GM19240 (cell line): ENCODE results near the gene TOR4A.

Experiments used
- DNase-seq: peaks from one replicate; pipeline ENCODE4 v3.0.0; 2011; ENCODE audit warnings: low spot score; ENCODE audit not compliant: insufficient read length

TOR4A gene

GRCh38 chr9:137270929-137271695 is 6.4 kb upstream of the TOR4A start:
- DNase-seq: no peak

GRCh38 chr9:137271696-137272076 is 5.8 kb upstream of the TOR4A start:
- no peak for DNase-seq

GRCh38 chr9:137272241-137273094 is 5.1 kb upstream of the TOR4A start:
- no peak for DNase-seq

- no peak for DNase-seq
Measured at GRCh38 chr9:137273095-137273490, 4.4 kb upstream of the TOR4A start.

- no peak for DNase-seq
Measured at GRCh38 chr9:137273611-137274320, 3.8 kb upstream of the TOR4A start.

GRCh38 chr9:137275203-137275587 is 2.3 kb upstream of the TOR4A start:
- no peak for DNase-seq

- no peak for DNase-seq
Measured at GRCh38 chr9:137275588-137276472, 1.7 kb upstream of the TOR4A start.

GRCh38 chr9:137276473-137277328 is 825 bp upstream of the TOR4A start:
- DNase-seq: no peak

GRCh38 chr9:137278061-137278701 is 655 bp downstream of the TOR4A start:
- DNase-seq: no peak

- no peak for DNase-seq
Measured at GRCh38 chr9:137278721-137279711, 1.5 kb downstream of the TOR4A start.

GRCh38 chr9:137279741-137280473 is 2.4 kb downstream of the TOR4A start:
- no peak for DNase-seq

GRCh38 chr9:137280474-137281344 is 3.2 kb downstream of the TOR4A start:
- no peak for DNase-seq

- no peak for DNase-seq
Measured at GRCh38 chr9:137281345-137282116, 4.0 kb downstream of the TOR4A start.

- no peak for DNase-seq
Measured at GRCh38 chr9:137286975-137287383, 9.5 kb downstream of the TOR4A start.

GRCh38 chr9:137293094-137293481 is 15.6 kb downstream of the TOR4A start:
- no peak for DNase-seq
